Muscle layer of duodenum (tissue), 2 donors: Measurements from ENCODE around the gene STK32A.
"Not testable (repeated sequence)": the region's sequence is repeated elsewhere in the genome, so short reads cannot be mapped to it uniquely, and the experiment has no call there.

Experiments
- H3K27ac ChIP-seq: one replicate; pipeline ENCODE4 v1.7.0; 2013; ENCODE audit warnings: mild to moderate bottlenecking, low read length
- H3K27me3 ChIP-seq: one replicate; pipeline ENCODE4 v1.7.0; 2013; ENCODE audit warnings: low read depth, mild to moderate bottlenecking, control low read depth, low read length
- H3K36me3 ChIP-seq, 2 donors: one replicate each; pipeline ENCODE4 v1.7.0; 2013; ENCODE audit warnings: low read length in 2 of 2, control low read depth in 1 of 2, mild to moderate bottlenecking in 1 of 2; ENCODE audit not compliant: insufficient read depth in 2 of 2, control insufficient read depth in 1 of 2
- H3K4me1 ChIP-seq, 2 donors: one replicate each; pipeline ENCODE4 v1.7.0; 2013; ENCODE audit warnings: low read length in 2 of 2, mild to moderate bottlenecking in 2 of 2, control low read depth in 1 of 2, moderate library complexity in 1 of 2; ENCODE audit not compliant: insufficient read depth in 2 of 2, control insufficient read depth in 1 of 2
- H3K4me3 ChIP-seq, 2 donors: one replicate each; pipeline ENCODE4 v1.7.0; 2013; ENCODE audit warnings: low read length in 2 of 2, low read depth in 1 of 2, mild to moderate bottlenecking in 1 of 2
- H3K9me3 ChIP-seq, 2 donors: one replicate each; pipeline ENCODE4 v1.7.0; 2013; ENCODE audit warnings: low read length in 2 of 2, control low read depth in 1 of 2, mild to moderate bottlenecking in 1 of 2; ENCODE audit not compliant: control insufficient read depth in 1 of 2
- donor health status: healthy.

The STK32A gene

DNA sequence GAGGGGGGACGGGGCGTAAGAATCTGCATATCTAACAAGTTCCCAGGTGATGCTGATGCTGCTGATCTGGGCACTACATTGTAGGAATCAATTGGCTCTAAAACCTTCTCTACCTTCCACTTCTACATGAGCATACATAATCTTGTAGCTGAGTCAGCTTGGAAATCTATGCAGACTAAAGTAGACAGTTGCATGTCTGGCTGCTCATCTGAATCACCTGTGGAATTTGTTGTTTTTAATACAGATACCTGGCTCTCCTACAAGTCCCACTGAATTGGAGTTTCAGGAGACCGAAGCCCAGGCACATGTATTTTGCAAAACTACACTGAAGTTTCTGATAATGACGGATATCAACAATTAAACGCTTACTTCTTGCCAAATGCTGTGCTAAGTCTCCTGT is 113.6 kb downstream of the STK32A start:
- H3K27me3 ChIP-seq = no peaks in the 10 kb centered on the region
- H3K9me3 ChIP-seq = no peaks in the 10 kb centered on the region
- no peak overlapping the region for H3K4me3 ChIP-seq
- no peak overlapping the region for H3K27ac ChIP-seq
- no peaks in the 10 kb centered on the region for H3K36me3 ChIP-seq
- H3K4me1 ChIP-seq = no peaks in the 10 kb centered on the region

DNA sequence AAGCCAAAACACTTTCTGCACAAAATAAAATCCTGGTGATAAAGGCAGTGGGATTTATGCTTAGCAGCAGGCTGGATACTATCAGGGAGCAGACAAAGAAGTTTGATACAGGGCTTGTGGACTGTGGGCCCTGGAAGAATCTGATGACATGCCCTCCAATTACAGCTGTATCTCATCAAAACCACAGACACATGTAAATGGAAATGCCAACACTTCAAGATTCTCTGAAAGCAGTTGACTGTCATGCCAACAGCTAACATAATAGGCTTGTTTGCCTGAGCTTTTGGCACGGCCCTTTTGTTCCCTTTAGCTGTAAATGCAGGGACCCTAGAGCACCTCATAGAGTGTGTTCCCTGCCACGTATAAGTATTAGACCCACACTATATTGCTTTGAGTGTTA is 114.4 kb downstream of the STK32A start:
- Histone ChIP-seq H3K4me3 (no peak overlapping the region), H3K4me1 (no peaks in the 10 kb centered on the region), H3K36me3 (no peaks in the 10 kb centered on the region), H3K9me3 (no peaks in the 10 kb centered on the region), H3K27ac (no peak overlapping the region), H3K27me3 (no peaks in the 10 kb centered on the region)

DNA sequence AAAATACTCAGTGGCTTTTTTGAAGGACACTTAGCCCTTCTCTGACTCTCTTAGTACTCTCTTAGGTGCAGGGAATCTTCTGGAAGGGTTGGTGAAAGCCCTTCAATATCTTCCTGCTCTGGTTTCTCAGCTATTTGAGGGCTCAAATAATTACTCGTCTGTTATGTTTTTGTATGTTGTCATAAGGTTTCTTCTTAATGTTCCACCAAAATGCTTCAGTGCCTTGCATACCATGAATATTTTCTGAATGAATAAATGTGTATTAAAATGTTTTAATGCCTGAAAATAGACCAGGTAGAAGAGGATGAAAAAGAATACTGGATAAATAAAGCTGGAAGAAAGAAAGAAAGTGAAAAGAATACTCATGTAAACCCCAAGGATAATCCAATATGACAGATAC is 124.3 kb downstream of the STK32A start:
- H3K4me1 ChIP-seq = no peaks in the 10 kb centered on the region
- H3K27me3 ChIP-seq = no peaks in the 10 kb centered on the region
- no peak overlapping the region for H3K27ac ChIP-seq
- H3K4me3 ChIP-seq = no peak overlapping the region
- H3K9me3 ChIP-seq = peaks cover 0 to under 1% of the 10 kb centered on the region in 2 donors
- no peaks in the 10 kb centered on the region for H3K36me3 ChIP-seq

GRCh38 chr5:147359581-147359980 is 124.8 kb downstream of the STK32A start:
- H3K27me3 ChIP-seq = no peaks in the 10 kb centered on the region
- no peaks in the 10 kb centered on the region for H3K4me1 ChIP-seq
- no peak overlapping the region for H3K27ac ChIP-seq
- H3K9me3 ChIP-seq = peaks cover 0 to 5% of the 10 kb centered on the region in 2 donors
- H3K36me3 ChIP-seq = no peaks in the 10 kb centered on the region
- H3K4me3 ChIP-seq = no peak overlapping the region

- Histone ChIP-seq H3K9me3 (peaks cover 0 to 7% of the 10 kb centered on the region in 2 donors), H3K4me3 (no peak overlapping the region), H3K4me1 (no peaks in the 10 kb centered on the region), H3K27me3 (no peaks in the 10 kb centered on the region), H3K27ac (no peak overlapping the region), H3K36me3 (no peaks in the 10 kb centered on the region)
Measured at GRCh38 chr5:147360816-147361215, 126.0 kb downstream of the STK32A start.

DNA sequence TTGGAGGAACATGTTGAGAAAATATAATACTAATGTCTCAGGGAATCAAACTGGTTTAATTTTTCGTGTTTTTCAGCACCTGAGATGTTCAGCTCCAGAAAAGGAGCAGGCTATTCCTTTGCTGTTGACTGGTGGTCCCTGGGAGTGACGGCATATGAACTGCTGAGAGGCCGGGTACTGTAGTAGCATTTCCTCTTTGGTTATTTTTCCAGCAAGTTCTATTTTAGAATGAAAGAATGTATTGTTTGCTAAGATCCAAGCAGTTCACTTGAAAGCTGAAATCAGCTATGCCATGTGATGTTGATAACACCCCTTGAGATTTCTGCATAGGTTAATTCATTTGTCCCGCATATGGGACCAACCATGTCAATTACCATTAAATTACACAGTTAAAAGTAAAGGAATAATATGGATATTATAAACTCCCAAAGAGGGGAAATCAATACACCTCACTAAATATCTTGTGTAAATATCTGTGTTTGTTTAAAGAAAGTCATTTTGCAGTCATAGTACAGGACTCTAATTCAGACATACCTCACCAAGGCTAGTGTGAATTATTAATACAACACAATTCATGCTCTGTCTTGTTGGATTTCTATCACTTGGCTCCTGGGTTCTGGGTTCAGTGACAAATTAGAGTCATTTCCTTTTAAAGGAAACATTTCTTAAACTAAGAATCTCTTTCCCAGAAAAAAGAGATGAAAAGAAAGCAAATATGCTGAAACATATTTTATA is 126.8 kb downstream of the STK32A start:
- no peaks in the 10 kb centered on the region for H3K27me3 ChIP-seq
- no peaks in the 10 kb centered on the region for H3K4me1 ChIP-seq
- H3K36me3 ChIP-seq = no peaks in the 10 kb centered on the region
- no peak overlapping the region for H3K27ac ChIP-seq
- H3K9me3 ChIP-seq = peaks cover 0 to 7% of the 10 kb centered on the region in 2 donors
- H3K4me3 ChIP-seq = no peak overlapping the region

GRCh38 chr5:147367381-147367780 is 132.6 kb downstream of the STK32A start:
- not testable (repeated sequence) for H3K9me3 ChIP-seq, H3K27ac ChIP-seq, H3K4me1 ChIP-seq

GRCh38 chr5:147369742-147370374 is 135.0 kb downstream of the STK32A start:
- Histone ChIP-seq H3K9me3 (no peaks in the 10 kb centered on the region), H3K4me1 (no peaks in the 10 kb centered on the region), H3K4me3 (no peak overlapping the region), H3K27me3 (no peaks in the 10 kb centered on the region), H3K36me3 (no peaks in the 10 kb centered on the region), H3K27ac (no peak overlapping the region)

More at GRCh38 chr5:147367381-147367780, 132.6 kb downstream of the STK32A start:
- not testable (repeated sequence) for H3K27me3 ChIP-seq, H3K36me3 ChIP-seq, H3K4me3 ChIP-seq

DNA sequence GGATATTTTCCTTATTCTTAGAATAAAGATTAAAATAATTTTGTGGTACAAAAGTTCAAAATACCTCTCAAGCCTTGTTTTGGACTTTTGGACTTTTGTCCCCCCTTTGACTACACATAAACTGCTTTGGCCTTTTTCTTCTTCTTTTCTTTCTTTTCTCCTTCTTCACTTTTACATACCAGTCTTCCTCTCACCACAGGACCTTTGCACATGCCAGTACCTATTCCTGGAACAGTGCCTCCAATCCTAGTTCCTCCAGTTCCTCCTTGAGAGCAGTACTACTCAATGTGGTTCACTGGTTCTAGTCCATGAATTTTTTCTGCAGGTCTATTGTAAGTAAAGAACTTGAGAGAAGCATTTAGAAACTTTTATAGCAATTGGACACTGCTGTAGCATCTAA is 136.5 kb downstream of the STK32A start:
- no peaks in the 10 kb centered on the region for H3K36me3 ChIP-seq
- no peak overlapping the region for H3K27ac ChIP-seq
- no peaks in the 10 kb centered on the region for H3K4me1 ChIP-seq
- H3K27me3 ChIP-seq = no peaks in the 10 kb centered on the region
- no peaks in the 10 kb centered on the region for H3K9me3 ChIP-seq
- no peak overlapping the region for H3K4me3 ChIP-seq

- no peak overlapping the region for H3K4me3 ChIP-seq
- no peaks in the 10 kb centered on the region for H3K27me3 ChIP-seq
- no peak overlapping the region for H3K27ac ChIP-seq
- no peaks in the 10 kb centered on the region for H3K4me1 ChIP-seq
- H3K9me3 ChIP-seq = no peaks in the 10 kb centered on the region
- no peaks in the 10 kb centered on the region for H3K36me3 ChIP-seq
Measured at GRCh38 chr5:147372191-147372590, 137.4 kb downstream of the STK32A start.

DNA sequence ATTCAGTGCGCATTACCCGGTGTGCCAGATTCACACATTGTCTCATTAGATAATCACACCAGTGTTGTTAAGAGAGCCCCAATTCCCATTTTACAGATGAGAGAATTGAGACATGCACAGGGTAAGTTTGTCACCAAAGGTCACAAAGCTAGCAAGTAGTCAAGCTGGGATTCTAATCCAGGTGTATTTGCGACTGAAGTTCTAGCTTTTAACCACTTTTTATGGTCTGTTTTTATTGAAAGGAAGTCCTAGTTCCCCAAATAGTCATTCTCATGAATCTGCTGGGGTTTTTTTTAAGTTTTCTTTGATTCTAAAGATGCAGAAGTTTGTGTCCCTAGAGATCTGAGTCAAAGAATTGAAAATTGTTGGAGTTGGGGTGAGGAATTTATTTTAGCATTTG is 138.5 kb downstream of the STK32A start:
- H3K4me1 ChIP-seq = no peaks in the 10 kb centered on the region
- no peaks in the 10 kb centered on the region for H3K36me3 ChIP-seq
- H3K4me3 ChIP-seq = no peak overlapping the region
- H3K27ac ChIP-seq = no peak overlapping the region
- no peaks in the 10 kb centered on the region for H3K9me3 ChIP-seq
- no peaks in the 10 kb centered on the region for H3K27me3 ChIP-seq

GRCh38 chr5:147375151-147375550 is 140.3 kb downstream of the STK32A start:
- Histone ChIP-seq H3K27me3 (no peaks in the 10 kb centered on the region), H3K27ac (no peak overlapping the region), H3K4me3 (no peak overlapping the region), H3K4me1 (no peaks in the 10 kb centered on the region), H3K9me3 (no peaks in the 10 kb centered on the region), H3K36me3 (no peaks in the 10 kb centered on the region)
